NT2/D1 (cell line): ENCODE results near the gene DDX54.

ENCODE experiments used
- DNase-seq: peaks from one replicate; pipeline ENCODE4 v3.0.0-alpha.2; 2011; ENCODE audit warnings: low read depth, low spot score
- H3K27me3 ChIP-seq: 2 replicates; pipeline ENCODE4 v1.6.0; 2011; ENCODE audit warnings: mild to moderate bottlenecking; ENCODE audit not compliant: insufficient read length, insufficient read depth
- H3K36me3 ChIP-seq: 2 replicates; pipeline ENCODE4 v1.6.1; 2011; ENCODE audit warnings: mild to moderate bottlenecking, low read length, mixed read lengths; ENCODE audit not compliant: insufficient read depth, insufficient read length
- H3K4me1 ChIP-seq: 2 replicates; pipeline ENCODE4 v1.5.1; 2011; ENCODE audit not compliant: insufficient read depth, insufficient read length
- H3K4me3 ChIP-seq: 2 replicates; pipeline ENCODE4 v1.5.1; 2011; ENCODE audit warnings: low read depth; ENCODE audit not compliant: insufficient read length
- H3K9ac ChIP-seq: 2 replicates; pipeline ENCODE4 v1.6.0; 2011; ENCODE audit warnings: low read depth; ENCODE audit not compliant: insufficient read length
- H3K9me3 ChIP-seq: 2 replicates; pipeline ENCODE4 v1.5.1; 2011; ENCODE audit warnings: mild to moderate bottlenecking, low read length; ENCODE audit not compliant: insufficient read depth
- SUZ12 ChIP-seq: IDR thresholded peaks from 2 replicates; pipeline ENCODE4 v1.6.1; 2011; ENCODE audit not compliant: insufficient read length, insufficient read depth; ENCODE audit errors: extremely low read depth
- YY1 ChIP-seq: IDR thresholded peaks from 2 replicates; pipeline ENCODE4 v1.6.1; 2011; ENCODE audit not compliant: insufficient read length, insufficient read depth
- ZNF274 ChIP-seq: IDR thresholded peaks from 2 replicates; pipeline ENCODE4 v1.6.1; 2011; ENCODE audit warnings: mild to moderate bottlenecking, low read depth, low read length

DDX54 gene

DNA sequence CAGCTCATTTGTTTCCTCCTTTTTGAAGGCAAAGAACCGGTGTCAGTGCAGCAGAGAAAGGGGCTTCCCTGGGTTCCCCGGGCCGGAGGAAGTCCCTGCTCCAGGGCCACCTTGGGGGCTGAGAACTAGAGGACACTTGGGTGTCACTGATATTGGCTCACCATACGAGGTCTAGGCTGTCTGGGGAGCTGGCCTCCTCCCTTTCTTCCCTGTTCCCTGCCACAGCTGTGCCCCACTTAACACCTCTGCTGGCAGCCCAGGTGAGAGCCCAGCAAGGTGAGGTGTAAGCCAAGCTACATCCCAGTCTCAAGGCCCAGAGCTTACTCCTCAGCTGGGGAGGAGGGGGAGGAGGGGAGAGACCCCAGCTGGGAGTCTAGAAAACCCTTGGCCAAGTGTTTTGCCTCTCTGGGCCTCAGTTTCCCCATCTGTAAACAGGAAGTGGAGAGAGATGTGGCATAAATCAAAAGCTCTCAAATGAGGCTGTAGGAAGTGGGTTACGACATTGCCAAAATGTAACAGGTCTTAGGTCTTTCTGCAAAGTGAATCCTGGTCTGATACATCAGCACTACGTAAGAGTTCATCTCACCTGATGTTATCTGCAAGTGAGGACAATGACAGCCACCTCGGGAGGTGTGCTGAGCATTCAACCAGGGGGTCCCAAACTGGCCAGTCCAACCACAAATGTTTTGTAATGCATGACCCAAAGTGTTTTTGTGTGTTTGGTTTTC lies 75.2 kb downstream of the DDX54 start:
- Histone ChIP-seq H3K9ac (no peak overlapping the region), H3K4me3 (no peak overlapping the region), H3K9me3 (no peaks in the 10 kb centered on the region), H3K4me1 (peaks cover 10% of the 10 kb centered on the region), H3K27me3 (no peaks in the 10 kb centered on the region), H3K36me3 (no peaks in the 10 kb centered on the region)
- DNase-seq: no peak
- no peak for TF ChIP-seq YY1
- no peak for TF ChIP-seq ZNF274
- TF ChIP-seq SUZ12: no peak

DNA sequence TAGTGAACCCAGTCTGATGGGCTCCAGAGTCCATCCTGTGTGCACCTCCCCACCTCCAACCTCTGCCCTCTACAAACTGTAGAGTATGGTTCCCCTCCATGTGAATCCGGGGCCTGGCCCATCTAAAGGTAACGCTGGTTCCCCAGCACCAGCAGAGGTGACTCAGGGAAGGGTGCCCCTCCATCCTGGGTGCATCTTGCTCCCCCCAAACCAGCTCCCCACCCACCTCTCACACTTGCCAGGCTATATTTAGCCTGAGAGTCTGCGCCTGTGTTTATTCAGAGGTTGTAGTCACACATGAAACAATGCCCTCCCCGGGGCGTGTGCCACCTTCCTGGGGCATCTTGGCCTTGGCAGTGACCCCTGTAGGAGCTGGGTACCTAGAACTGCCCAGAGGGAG lies 75.9 kb downstream of the DDX54 start:
- H3K9me3 ChIP-seq: no peaks in the 10 kb centered on the region
- TF ChIP-seq SUZ12 (no peak), YY1 (no peak), ZNF274 (no peak)
- H3K4me3 ChIP-seq: no peak overlapping the region
- H3K27me3 ChIP-seq: no peaks in the 10 kb centered on the region
- H3K9ac ChIP-seq: no peak overlapping the region
- DNase-seq: no peak
- no peaks in the 10 kb centered on the region for H3K36me3 ChIP-seq
- peaks cover 10% of the 10 kb centered on the region for H3K4me1 ChIP-seq

DNA sequence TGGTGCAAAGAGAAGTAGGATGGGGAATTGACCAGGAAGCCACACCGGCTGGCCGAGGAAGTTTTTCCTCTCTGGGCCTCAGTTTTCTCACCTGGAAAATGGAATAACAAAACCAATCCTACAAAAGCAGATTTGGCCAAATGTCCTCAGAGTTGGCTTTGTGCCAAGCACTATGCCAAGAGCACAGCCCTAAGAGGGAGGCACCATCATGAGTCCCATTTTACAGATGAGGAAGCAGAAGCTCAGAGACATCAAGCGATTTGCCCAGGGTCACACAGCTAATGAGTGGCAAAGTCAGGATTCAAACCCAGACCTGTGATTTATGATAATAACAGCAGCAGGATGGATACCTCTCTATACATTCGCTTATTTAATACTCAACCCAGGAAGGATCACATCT lies 77.0 kb downstream of the DDX54 start:
- no peak for DNase-seq
- no peaks in the 10 kb centered on the region for H3K36me3 ChIP-seq
- H3K27me3 ChIP-seq: no peaks in the 10 kb centered on the region
- H3K9ac ChIP-seq: no peak overlapping the region
- no peak overlapping the region for H3K4me3 ChIP-seq
- TF ChIP-seq ZNF274: no peak
- no peak for TF ChIP-seq SUZ12
- no peak for TF ChIP-seq YY1
- H3K9me3 ChIP-seq: no peaks in the 10 kb centered on the region
- peaks cover 12% of the 10 kb centered on the region for H3K4me1 ChIP-seq
